SJSA1 (cell line): ENCODE data around the gene STPG3. TPM values are rescaled to one million over a fixed set of nuclear protein-coding genes. Genes with fewer than 3 reads are reported as not detected.

Experiments
- DNase-seq, 2 experiments: peaks; one replicate each; pipeline ENCODE4 v3.0.0-alpha.2; 2015 to 2020; ENCODE audit warnings: low spot score in 2 of 2, low read depth in 1 of 2
- H3K27ac ChIP-seq: fragments of 250-450 bp; sonication (Bioruptor Pico); 2 replicates; pipeline ENCODE4 v1.5.1; 2020; ENCODE audit warnings: mild to moderate bottlenecking, moderate library complexity
- H3K27me3 ChIP-seq: fragments of 250-450 bp; sonication (Bioruptor Pico); replicated peaks from 2 replicates; pipeline ENCODE4 v1.5.1; 2020; ENCODE audit warnings: mild to moderate bottlenecking, moderate library complexity
- H3K36me3 ChIP-seq: fragments of 250-450 bp; sonication (Bioruptor Pico); 2 replicates; pipeline ENCODE4 v1.5.1; 2020; ENCODE audit warnings: mild to moderate bottlenecking
- H3K4me1 ChIP-seq: fragments of 250-450 bp; sonication (Bioruptor Pico); replicated peaks from 2 replicates; pipeline ENCODE4 v1.6.1; 2021; ENCODE audit warnings: mild to moderate bottlenecking
- H3K4me3 ChIP-seq: fragments of 250-450 bp; sonication (Bioruptor Pico); 2 replicates; pipeline ENCODE4 v1.5.1; 2020; ENCODE audit warnings: mild to moderate bottlenecking
- H3K9me3 ChIP-seq: fragments of 250-450 bp; sonication (Bioruptor Pico); replicated peaks from 2 replicates; pipeline ENCODE4 v1.5.1; 2020; ENCODE audit warnings: mild to moderate bottlenecking
- total RNA-seq: library from RNA; depleted of rRNA; stranded (reverse); fragments of >200 nt; shearing (Covaris generic); gene quantifications from 2 replicates; pipeline ENCODE4 v1.2.3, GENCODE V29; 2014

The STPG3 gene
- total RNA-seq, 1 experiment from 2014 or later, result not detected

GRCh38 chr9:137218212-137218753 lies 32.8 kb upstream of the STPG3 start:
- H3K4me3 ChIP-seq, result no peak overlapping the region
- H3K27ac ChIP-seq, result no peak overlapping the region
- peaks cover 18% of the 10 kb centered on the region for H3K4me1 ChIP-seq
- peaks cover 49% of the 10 kb centered on the region for H3K36me3 ChIP-seq
- no peaks in the 10 kb centered on the region for H3K27me3 ChIP-seq
- H3K9me3 ChIP-seq, result no peaks in the 10 kb centered on the region
- no peak for DNase-seq

- H3K27me3 ChIP-seq, result no peaks in the 10 kb centered on the region
- H3K27ac ChIP-seq, result no peak overlapping the region
- no peak overlapping the region for H3K4me3 ChIP-seq
- peaks cover 20% of the 10 kb centered on the region for H3K4me1 ChIP-seq
- peaks cover 47% of the 10 kb centered on the region for H3K36me3 ChIP-seq
- H3K9me3 ChIP-seq, result no peaks in the 10 kb centered on the region
- peak in 1 of 2 experiments; percentile 20 for DNase-seq
Measured at GRCh38 chr9:137218754-137219271, 32.3 kb upstream of the STPG3 start.

DNA sequence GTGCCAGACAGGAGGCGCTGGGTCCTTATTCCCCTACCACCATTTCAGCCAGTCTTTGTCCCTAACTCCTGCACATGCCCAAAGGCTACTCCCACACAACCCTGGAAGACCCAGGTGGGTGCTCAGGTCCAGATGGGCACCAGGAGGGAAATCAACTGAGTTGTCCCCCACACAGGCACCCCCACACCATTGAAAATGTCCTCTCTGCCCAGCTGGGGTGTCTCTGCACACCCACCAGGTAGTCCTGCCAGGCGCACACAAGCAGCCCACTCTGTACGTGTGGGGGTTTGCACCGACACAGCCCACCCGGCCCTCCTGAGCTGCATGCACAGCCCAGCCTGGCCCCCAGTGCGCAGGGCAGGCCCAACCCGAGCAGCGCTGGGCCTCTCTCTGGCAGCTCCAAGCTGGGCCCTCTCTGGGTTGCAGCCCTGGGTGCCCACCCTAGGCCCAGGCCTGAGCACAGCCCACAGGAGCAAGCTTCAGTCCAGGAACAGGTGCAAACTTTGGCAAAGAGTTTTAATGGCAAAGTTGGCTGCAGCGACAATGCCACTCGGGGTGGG lies 31.2 kb upstream of the STPG3 start:
- Histone ChIP-seq H3K4me1 (peaks cover 25% of the 10 kb centered on the region), H3K36me3 (peaks cover 37% of the 10 kb centered on the region), H3K27me3 (no peaks in the 10 kb centered on the region), H3K4me3 (no peak overlapping the region), H3K9me3 (no peaks in the 10 kb centered on the region), H3K27ac (no peak overlapping the region)
- no peak for DNase-seq

- Histone ChIP-seq H3K27ac (no peak overlapping the region), H3K9me3 (no peaks in the 10 kb centered on the region), H3K4me1 (peaks cover 25% of the 10 kb centered on the region), H3K36me3 (peaks cover 32% of the 10 kb centered on the region), H3K27me3 (no peaks in the 10 kb centered on the region), H3K4me3 (no peak overlapping the region)
- DNase-seq, result no peak
Measured at GRCh38 chr9:137220317-137221094, 30.6 kb upstream of the STPG3 start.

- Histone ChIP-seq H3K27me3 (no peaks in the 10 kb centered on the region), H3K27ac (no peak overlapping the region), H3K36me3 (peaks cover 26% of the 10 kb centered on the region), H3K9me3 (no peaks in the 10 kb centered on the region), H3K4me3 (no peak overlapping the region), H3K4me1 (peaks cover 25% of the 10 kb centered on the region)
- DNase-seq, result no peak
Measured at GRCh38 chr9:137221095-137221505, 30.0 kb upstream of the STPG3 start.

GRCh38 chr9:137221506-137222111 lies 29.5 kb upstream of the STPG3 start:
- H3K4me3 ChIP-seq, result no peak overlapping the region

GRCh38 chr9:137222190-137223077 lies 28.7 kb upstream of the STPG3 start, which contains the start of gene RNF208:
Gene RNF208, minus strand, starts transcription at chr9:137222240. Its CDS starts 1,028 bp downstream, at chr9:137221212.
- Histone ChIP-seq H3K27me3 (no peaks in the 10 kb centered on the region), H3K36me3 (peaks cover 19% of the 10 kb centered on the region), H3K27ac (no peak within 1 kb of the TSS), H3K9me3 (no peaks in the 10 kb centered on the region), H3K4me1 (peaks cover 29% of the 10 kb centered on the region), H3K4me3 (peak within 1 kb of the TSS; percentile 82)
- DNase-seq, result no peak

More at GRCh38 chr9:137221506-137222111, 29.5 kb upstream of the STPG3 start:
- H3K27ac ChIP-seq, result no peak overlapping the region
- no peak for DNase-seq
- peaks cover 25% of the 10 kb centered on the region for H3K4me1 ChIP-seq
- H3K9me3 ChIP-seq, result no peaks in the 10 kb centered on the region
- peaks cover 21% of the 10 kb centered on the region for H3K36me3 ChIP-seq
- H3K27me3 ChIP-seq, result no peaks in the 10 kb centered on the region

- peaks cover 27% of the 10 kb centered on the region for H3K4me1 ChIP-seq
- H3K27ac ChIP-seq, result peak overlapping the region; percentile 50
- H3K36me3 ChIP-seq, result peaks cover 10% of the 10 kb centered on the region
- H3K4me3 ChIP-seq, result peak overlapping the region; percentile 82
- no peaks in the 10 kb centered on the region; the same call in 1 of the 2 replicates for H3K27me3 ChIP-seq
- DNase-seq, result peak; percentile 88 to 98
- H3K9me3 ChIP-seq, result no peaks in the 10 kb centered on the region
Measured at GRCh38 chr9:137223078-137223970, 27.8 kb upstream of the STPG3 start.

DNA sequence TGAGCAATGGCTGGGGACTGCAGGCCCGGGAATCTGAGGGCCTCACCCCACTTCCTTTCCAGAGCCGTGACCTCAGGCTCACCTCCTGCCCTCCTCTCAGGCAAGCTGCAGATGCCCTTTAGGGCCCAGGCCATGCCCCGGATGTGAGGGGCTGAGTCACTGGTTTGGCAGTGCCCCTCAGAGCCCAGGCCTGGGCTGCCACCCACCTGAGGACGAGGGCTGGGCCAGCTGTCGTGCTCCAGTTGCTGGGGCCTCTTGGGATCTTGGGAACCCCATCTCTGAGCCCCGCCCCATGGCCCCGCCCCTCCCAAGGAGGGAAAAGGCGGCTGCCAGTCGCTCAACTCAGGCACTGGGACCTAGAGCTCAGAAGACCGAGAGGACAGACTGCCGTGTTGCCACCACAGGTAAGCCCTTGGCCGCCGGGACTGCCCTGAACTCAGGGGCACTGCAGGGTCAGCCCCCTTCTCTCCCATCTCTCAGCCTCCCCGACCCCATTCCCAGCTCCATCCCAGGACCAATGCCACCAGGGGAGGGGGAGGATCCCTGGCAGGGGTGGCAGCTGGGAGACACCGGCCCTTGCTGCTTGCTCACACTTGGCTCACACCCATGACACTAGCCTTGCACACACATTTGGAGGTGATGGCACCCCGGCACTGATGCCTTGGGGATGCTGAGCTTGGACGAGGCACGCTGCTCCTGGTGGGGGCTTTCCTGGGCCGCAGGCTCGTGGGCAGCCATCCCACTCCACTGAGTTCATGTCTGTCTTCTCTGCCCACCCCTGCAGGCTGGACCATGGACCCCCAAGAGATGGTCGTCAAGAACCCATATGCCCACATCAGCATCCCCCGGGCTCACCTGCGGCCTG lies 26.0 kb upstream of the STPG3 start, which contains the start of gene CYSRT1:
CYSRT1 (plus strand) TSS at position 345 of the 865 bp plus-strand sequence; CDS start at position 793, 448 bp downstream.
- Histone ChIP-seq H3K36me3 (peaks cover 3% of the 10 kb centered on the region; the same call in 1 of the 2 replicates), H3K4me3 (peak within 1 kb of the TSS; percentile 82), H3K9me3 (no peaks in the 10 kb centered on the region), H3K27ac (no peak within 1 kb of the TSS), H3K27me3 (peaks cover 3% of the 10 kb centered on the region; the same call in 1 of the 2 replicates), H3K4me1 (peaks cover 19% of the 10 kb centered on the region)
- DNase-seq, result no peak

GRCh38 chr9:137225699-137226331 lies 25.3 kb upstream of the STPG3 start:
- Histone ChIP-seq H3K4me3 (no peak overlapping the region), H3K36me3 (peaks cover 3% of the 10 kb centered on the region; the same call in 1 of the 2 replicates), H3K27me3 (peaks cover 11% of the 10 kb centered on the region; the same call in 1 of the 2 replicates), H3K27ac (no peak overlapping the region), H3K9me3 (no peaks in the 10 kb centered on the region), H3K4me1 (peaks cover 19% of the 10 kb centered on the region)
- no peak for DNase-seq
